A549 (cell line): ENCODE data around the gene SLC16A10.

Experiments
- CBX2 ChIP-seq: fragments of 200-600 bp; sonication (generic); IDR thresholded peaks from 2 replicates; pipeline ENCODE4 v1.6.1; 2016; ENCODE audit warnings: low read depth, mild to moderate bottlenecking, borderline replicate concordance
- CTCF ChIP-seq: fragments of >200 bp; sonication (Bioruptor Twin); formaldehyde crosslinking; IDR thresholded peaks from 3 replicates; pipeline ENCODE4 v1.5.1; 2016
- JUN ChIP-seq, 2 experiments: fragments of >200 bp; sonication (Bioruptor Twin); formaldehyde crosslinking; IDR thresholded peaks; 2 replicates in 1 of 2; 3 replicates in 1 of 2; pipeline ENCODE4 v1.6.1; 2016 to 2017
- JUNB ChIP-seq: fragments of >200 bp; sonication (Bioruptor Twin); formaldehyde crosslinking; IDR thresholded peaks from 2 replicates; pipeline ENCODE4 v1.6.1; 2016
- MAX ChIP-seq: IDR thresholded peaks from 2 replicates; pipeline ENCODE4 v1.6.1; 2012
- MAZ ChIP-seq: fragments of 150-350 bp; IDR thresholded peaks from 2 replicates; pipeline ENCODE4 v1.6.1; 2014; ENCODE audit warnings: antibody characterized with exemption, low read depth, low read length, borderline replicate concordance
- POLR2A ChIP-seq: IDR thresholded peaks from 2 replicates; pipeline ENCODE4 v1.6.1; 2012; ENCODE audit warnings: mild to moderate bottlenecking, low read length
- RAD21 ChIP-seq, 2 experiments: fragments of >200 bp in 1 of 2; sonication (Bioruptor Twin) in 1 of 2; formaldehyde crosslinking in 1 of 2; IDR thresholded peaks in 1 of 2; conservative IDR thresholded peaks in 1 of 2; 2 replicates in 1 of 2; 3 replicates in 1 of 2; pipeline ENCODE4 v1.6.1; 2012 to 2018; ENCODE audit warnings: inconsistent platforms in 1 of 2
- RNF2 ChIP-seq: fragments of 200-600 bp; sonication (generic); IDR thresholded peaks from 2 replicates; pipeline ENCODE4 v1.6.1; 2016; ENCODE audit warnings: low read depth, mild to moderate bottlenecking, antibody characterized with exemption, moderate library complexity, borderline replicate concordance
- ZSCAN20 ChIP-seq: fragments of 250-450 bp; sonication (Bioruptor Pico); IDR thresholded peaks from 2 replicates; pipeline ENCODE4 v1.8.0; 2022; ENCODE audit warnings: mild to moderate bottlenecking, moderate library complexity

GRCh38 chr6:111270121-111270520 lies 182.8 kb downstream of the SLC16A10 start:
- TF ChIP-seq CTCF = no peak
- TF ChIP-seq ZSCAN20 (CRISPR knock-in tag) = no peak
- no peak for TF ChIP-seq POLR2A
- TF ChIP-seq RAD21 (conservative IDR thresholded peaks at IDR 0.05 in 1 of 2, IDR thresholded peaks at IDR 0.05 in 1 of 2) = no peak
- no peak for TF ChIP-seq JUN (IDR thresholded peaks at IDR 0.05)
- TF ChIP-seq JUNB = no peak
- no peak for TF ChIP-seq CBX2
- no peak for TF ChIP-seq RNF2
- TF ChIP-seq MAZ = no peak
- TF ChIP-seq MAX = no peak
